H1 (cell line): Measurements from ENCODE around the gene RHBDD1. TPM values are rescaled to one million over a fixed set of nuclear protein-coding genes. Genes with fewer than 3 reads are reported as not detected.
A peak's percentile ranks its signal among the peaks of the same experiment; 100 is the strongest.

Experiments
- CBX5 ChIP-seq: fragments of 300-800, 300-1000 bp; sonication (generic); IDR thresholded peaks from 2 replicates; pipeline ENCODE4 v1.7.1; 2016; ENCODE audit warnings: antibody characterized with exemption, low read length, low read depth
- CBX8 ChIP-seq: fragments of 300-800, 300-1000 bp; sonication (generic); IDR thresholded peaks from 2 replicates; pipeline ENCODE4 v1.7.1; 2016; ENCODE audit warnings: low read depth, low read length, borderline replicate concordance
- CHD1 ChIP-seq: IDR thresholded peaks from 2 replicates; pipeline ENCODE4 v1.6.1; 2012; ENCODE audit warnings: low read depth, low read length, improper control_type of control experiment
- CHD2 ChIP-seq: IDR thresholded peaks from 2 replicates; pipeline ENCODE4 v1.6.1; 2012; ENCODE audit warnings: low read length, improper control_type of control experiment
- CREB1 ChIP-seq: IDR thresholded peaks from 2 replicates; pipeline ENCODE4 v1.6.1; 2012; ENCODE audit warnings: inconsistent platforms
- EGR1 ChIP-seq: IDR thresholded peaks from 2 replicates; pipeline ENCODE4 v1.6.1; 2011; ENCODE audit warnings: low read depth, low read length, borderline replicate concordance
- FOSL1 ChIP-seq: IDR thresholded peaks from 2 replicates; pipeline ENCODE4 v1.6.1; 2011; ENCODE audit warnings: mild to moderate bottlenecking, low read depth, low read length, moderate library complexity; ENCODE audit not compliant: insufficient read depth
- GABPA ChIP-seq: IDR thresholded peaks from 2 replicates; pipeline ENCODE4 v1.6.1; 2011; ENCODE audit warnings: mild to moderate bottlenecking, low read length, moderate library complexity, borderline replicate concordance; ENCODE audit not compliant: insufficient read depth
- JUN ChIP-seq: IDR thresholded peaks from 2 replicates; pipeline ENCODE4 v1.6.1; 2011; ENCODE audit warnings: low read depth, mild to moderate bottlenecking, improper control_type of control experiment, low read length
- JUND ChIP-seq: IDR thresholded peaks from 2 replicates; pipeline ENCODE4 v1.6.1; 2011; ENCODE audit warnings: mild to moderate bottlenecking, improper control_type of control experiment, low read length
- KDM4A ChIP-seq: IDR thresholded peaks from one replicate; pipeline ENCODE4 v1.7.1; 2012; ENCODE audit warnings: low read depth, mild to moderate bottlenecking, moderate library complexity, low read length, inconsistent platforms; ENCODE audit not compliant: severe bottlenecking
- KDM5A ChIP-seq: fragments of 200-600 bp; IDR thresholded peaks from 2 replicates; pipeline ENCODE4 v1.7.1; 2012; ENCODE audit warnings: mild to moderate bottlenecking, low read length, inconsistent platforms, mixed read lengths
- PHF8 ChIP-seq: fragments of 200-600 bp; sonication (generic); conservative IDR thresholded peaks from 2 replicates; pipeline ENCODE4 v1.7.1; 2012; ENCODE audit warnings: low read depth, mild to moderate bottlenecking, inconsistent platforms, low read length, moderate library complexity
- POLR2A ChIP-seq, 2 experiments: IDR thresholded peaks; 1 replicate in 1 of 2; 2 replicates in 1 of 2; pipeline ENCODE4 v1.6.1; 2011; ENCODE audit warnings: low read depth in 2 of 2, low read length in 2 of 2, mild to moderate bottlenecking in 2 of 2; ENCODE audit errors: control extremely low read depth in 1 of 2
- POLR2AphosphoS5 ChIP-seq: IDR thresholded peaks from 2 replicates; pipeline ENCODE4 v1.6.1; 2011; ENCODE audit warnings: low read depth, low read length
- SP4 ChIP-seq: IDR thresholded peaks from 2 replicates; pipeline ENCODE4 v1.6.1; 2012; ENCODE audit warnings: low read length, inconsistent platforms
- SUZ12 ChIP-seq: fragments of 200-600 bp; sonication (generic); IDR thresholded peaks from 2 replicates; pipeline ENCODE4 v1.6.1; 2012; ENCODE audit warnings: mild to moderate bottlenecking, inconsistent platforms, low read length, moderate library complexity, mixed read lengths
- TCF12 ChIP-seq: IDR thresholded peaks from 2 replicates; pipeline ENCODE4 v1.6.1; 2011; ENCODE audit warnings: low read depth, mild to moderate bottlenecking, low read length
- YY1 ChIP-seq: IDR thresholded peaks from 2 replicates; pipeline ENCODE4 v1.6.1; 2011; ENCODE audit warnings: low read depth, mild to moderate bottlenecking, low read length
- polyA plus RNA-seq, 7 experiments: library from polyadenylated mRNA; depleted of rRNA in 3 of 7; stranded (reverse) in 5 of 7; unstranded in 2 of 7; fragments of >200 nt in 5 of 7; fragments of 200-250 nt in 2 of 7; gene quantifications; 1 replicate in 5 of 7; 2 replicates in 1 of 7; 4 replicates in 1 of 7; pipeline versions ENCODE4 v1.2.1 to v1.2.3, GENCODE V29; 2011 to 2013; ENCODE audit warnings: missing spikeins in 2 of 7, mixed read lengths in 2 of 7
- total RNA-seq: library from RNA; stranded (reverse); fragmentation: NEBNext Ultra II Directional; extraction: Animal tissue kit (Norgen Biotek cat#: 25700); gene quantifications from 2 replicates; pipeline ENCODE4 v1.2.1, GENCODE V29; 2021
- TF ChIP-seq, protein P1 (sequence below): IDR thresholded peaks from 2 replicates; pipeline ENCODE4 v1.6.1; 2012; ENCODE audit warnings: inconsistent platforms
- TF ChIP-seq, protein P2 (sequence below), 3 experiments: IDR thresholded peaks; 1 replicate in 2 of 3; 2 replicates in 1 of 3; pipeline versions ENCODE4 v1.5.1 to v1.6.1; 2011; ENCODE audit warnings: low read length in 3 of 3, mild to moderate bottlenecking in 3 of 3, inconsistent platforms in 2 of 3, low read depth in 1 of 3, moderate library complexity in 1 of 3; ENCODE audit not compliant: insufficient read depth in 1 of 3; ENCODE audit errors: control extremely low read depth in 1 of 3
- TF ChIP-seq, protein P3 (sequence below): IDR thresholded peaks from 2 replicates; pipeline ENCODE4 v1.6.1; 2011; ENCODE audit warnings: low read depth, mild to moderate bottlenecking, low read length; ENCODE audit not compliant: insufficient read depth

Gene RHBDD1
- total and polyA plus RNA-seq, 2 of the 8 experiments (the other 6 are each of a cell fraction or from before 2014, with no cell fraction given), result 10.5 to 23.1 TPM

DNA sequence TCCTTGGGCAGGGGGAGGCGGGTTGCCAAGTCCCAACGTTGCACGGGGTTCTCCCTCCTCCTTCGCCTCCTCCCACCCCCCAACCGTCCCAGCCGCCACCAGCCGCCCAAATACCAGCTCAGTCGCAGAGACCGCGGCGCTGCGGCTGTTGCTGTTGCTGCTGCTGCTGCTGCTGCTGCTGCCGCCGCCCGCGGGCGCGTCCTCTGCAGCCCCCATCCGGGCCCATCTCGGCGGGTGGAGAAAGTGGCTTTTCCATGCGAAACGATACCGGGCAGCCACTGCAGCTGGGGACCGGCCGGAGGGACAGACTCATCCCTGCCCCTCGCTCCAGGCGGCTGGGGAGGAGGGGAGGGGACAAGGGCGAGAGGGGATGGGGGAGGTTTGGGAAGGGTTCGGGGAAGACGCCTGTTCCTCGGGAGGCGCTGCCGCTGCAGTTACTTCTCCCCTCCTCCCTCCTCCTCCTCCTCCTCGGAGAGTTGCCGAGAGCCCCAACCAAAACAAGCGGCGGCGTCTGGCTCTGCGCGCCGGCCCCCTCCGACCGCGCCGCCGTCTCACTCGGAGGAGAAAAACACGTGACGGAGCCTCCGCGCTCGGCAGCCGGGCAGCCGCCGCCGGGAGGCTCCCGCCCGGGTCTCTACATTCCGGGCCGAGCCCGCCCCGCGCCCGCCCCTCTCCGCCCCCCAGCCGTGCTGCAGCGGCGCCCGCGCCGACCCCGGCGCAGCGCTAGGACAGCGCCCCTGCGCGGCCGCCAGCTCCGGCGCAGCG, 36.5 kb upstream of the RHBDD1 start, which contains the start of gene IRS1 (continued):
- TF ChIP-seq GABPA, result no peak
- TF ChIP-seq KDM5A, result no peak
- TF ChIP-seq, protein P1, sequence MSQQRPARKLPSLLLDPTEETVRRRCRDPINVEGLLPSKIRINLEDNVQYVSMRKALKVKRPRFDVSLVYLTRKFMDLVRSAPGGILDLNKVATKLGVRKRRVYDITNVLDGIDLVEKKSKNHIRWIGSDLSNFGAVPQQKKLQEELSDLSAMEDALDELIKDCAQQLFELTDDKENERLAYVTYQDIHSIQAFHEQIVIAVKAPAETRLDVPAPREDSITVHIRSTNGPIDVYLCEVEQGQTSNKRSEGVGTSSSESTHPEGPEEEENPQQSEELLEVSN, result peak; percentile 34; the same call in 1 of the 2 replicates
- no peak for TF ChIP-seq CREB1
- no peak for TF ChIP-seq YY1
- peak; percentile 53; the same call in 1 of the 2 replicates for TF ChIP-seq PHF8
- TF ChIP-seq SUZ12, result no peak
- no peak for TF ChIP-seq CBX5
- peak in 1 of 2 experiments; percentile 46; a peak in 1 of 3 replicates for TF ChIP-seq POLR2A (IDR thresholded peaks at IDR 0.05; ENCODE audit: control extremely low read depth in 1 of 2, low read depth in 2 of 2, low read length in 2 of 2)
- TF ChIP-seq, protein P2, sequence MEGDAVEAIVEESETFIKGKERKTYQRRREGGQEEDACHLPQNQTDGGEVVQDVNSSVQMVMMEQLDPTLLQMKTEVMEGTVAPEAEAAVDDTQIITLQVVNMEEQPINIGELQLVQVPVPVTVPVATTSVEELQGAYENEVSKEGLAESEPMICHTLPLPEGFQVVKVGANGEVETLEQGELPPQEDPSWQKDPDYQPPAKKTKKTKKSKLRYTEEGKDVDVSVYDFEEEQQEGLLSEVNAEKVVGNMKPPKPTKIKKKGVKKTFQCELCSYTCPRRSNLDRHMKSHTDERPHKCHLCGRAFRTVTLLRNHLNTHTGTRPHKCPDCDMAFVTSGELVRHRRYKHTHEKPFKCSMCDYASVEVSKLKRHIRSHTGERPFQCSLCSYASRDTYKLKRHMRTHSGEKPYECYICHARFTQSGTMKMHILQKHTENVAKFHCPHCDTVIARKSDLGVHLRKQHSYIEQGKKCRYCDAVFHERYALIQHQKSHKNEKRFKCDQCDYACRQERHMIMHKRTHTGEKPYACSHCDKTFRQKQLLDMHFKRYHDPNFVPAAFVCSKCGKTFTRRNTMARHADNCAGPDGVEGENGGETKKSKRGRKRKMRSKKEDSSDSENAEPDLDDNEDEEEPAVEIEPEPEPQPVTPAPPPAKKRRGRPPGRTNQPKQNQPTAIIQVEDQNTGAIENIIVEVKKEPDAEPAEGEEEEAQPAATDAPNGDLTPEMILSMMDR (IDR thresholded peaks at IDR 0.05; ENCODE audit: control extremely low read depth in 1 of 3, insufficient read depth in 1 of 3, low read depth in 1 of 3, low read length in 3 of 3), result peak; percentile 44 to 74 (median 51)
- TF ChIP-seq FOSL1, result no peak
- no peak for TF ChIP-seq SP4
- 0 out of 2 replicates have a peak, but pooled peaks have one; percentile 31 for TF ChIP-seq EGR1
- TF ChIP-seq, protein P3, sequence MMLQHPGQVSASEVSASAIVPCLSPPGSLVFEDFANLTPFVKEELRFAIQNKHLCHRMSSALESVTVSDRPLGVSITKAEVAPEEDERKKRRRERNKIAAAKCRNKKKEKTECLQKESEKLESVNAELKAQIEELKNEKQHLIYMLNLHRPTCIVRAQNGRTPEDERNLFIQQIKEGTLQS, result no peak
- TF ChIP-seq KDM4A, result peak; percentile 77
- no peak for TF ChIP-seq CHD2
- TF ChIP-seq JUN, result no peak
- no peak for TF ChIP-seq JUND
- no peak for TF ChIP-seq CBX8
- no peak for TF ChIP-seq CHD1
- 0 out of 2 replicates have a peak, but pooled peaks have one; percentile 3 for TF ChIP-seq TCF12
- TF ChIP-seq POLR2AphosphoS5, result no peak
